ENCODE data around the gene ARAP3.
A peak's percentile ranks its signal among the peaks of the same experiment; 100 is the strongest.

The ARAP3 gene

GRCh38 chr5:141637123-141637766 is 44.8 kb downstream of the ARAP3 start:
- Histone ChIP-seq H3K9me3 (ENCODE audit: insufficient read depth, low read length) (no peaks in the 10 kb centered on the region), H4K20me1 (ENCODE audit: insufficient read depth, low read length) (peaks cover 21% of the 10 kb centered on the region), H3K4me3 (ENCODE audit: low read length) (peak overlapping the region; percentile 95), H3K4me2 (ENCODE audit: low read length) (peak overlapping the region; percentile 66), H3K27me3 (ENCODE audit: low read depth, low read length) (no peaks in the 10 kb centered on the region), H3K4me1 (ENCODE audit: low read length) (peaks cover 52% of the 10 kb centered on the region), H3K79me2 (ENCODE audit: low read length) (peaks cover 56% of the 10 kb centered on the region), H3K9ac (ENCODE audit: low read length) (peak overlapping the region; percentile 98), H2AFZ (ENCODE audit: low read depth, low read length) (0 out of 2 replicates have a peak overlapping the region, but pooled peaks have one; percentile 39), H3K36me3 (replicated peaks; ENCODE audit: low read depth, low read length) (peaks cover 15% of the 10 kb centered on the region), H3K27ac (ENCODE audit: low read length) (peak overlapping the region; percentile 69)
- no peak for TF ChIP-seq EZH2phosphoT487 (IDR thresholded peaks at IDR 0.05; ENCODE audit: low read depth)
- no peak for TF ChIP-seq CTCF (IDR thresholded peaks at IDR 0.05; ENCODE audit: low read depth, low read length)

- H3K79me2 ChIP-seq (ENCODE audit: low read length) = peaks cover 62% of the 10 kb centered on the region
Measured at GRCh38 chr5:141636413-141637122, 45.5 kb downstream of the ARAP3 start, which contains the start of the genes HDAC3 and RELL2. Gene HDAC3 (minus strand): TSS chr5:141636849. CDS start chr5:141636790, 59 bp downstream. Gene RELL2 (plus strand): TSS chr5:141636997. CDS start chr5:141638226, 1,229 bp downstream.

GRCh38 chr5:141636106-141636412 is 46.0 kb downstream of the ARAP3 start:
- H4K20me1 ChIP-seq (ENCODE audit: insufficient read depth, low read length) = peaks cover 23% of the 10 kb centered on the region
- peaks cover 22% of the 10 kb centered on the region for H3K36me3 ChIP-seq (replicated peaks; ENCODE audit: low read depth, low read length)
- peaks cover 67% of the 10 kb centered on the region for H3K79me2 ChIP-seq (ENCODE audit: low read length)
- peak overlapping the region; percentile 98 for H3K27ac ChIP-seq (ENCODE audit: low read length)
- TF ChIP-seq EZH2phosphoT487 (IDR thresholded peaks at IDR 0.05; ENCODE audit: low read depth) (no peak), CTCF (IDR thresholded peaks at IDR 0.05; ENCODE audit: low read depth, low read length) (no peak)
- peaks cover 50% of the 10 kb centered on the region for H3K4me1 ChIP-seq (ENCODE audit: low read length)
- no peaks in the 10 kb centered on the region for H3K27me3 ChIP-seq (ENCODE audit: low read depth, low read length)
- H3K9me3 ChIP-seq (ENCODE audit: insufficient read depth, low read length) = no peaks in the 10 kb centered on the region
- peak overlapping the region; percentile 94 for H3K9ac ChIP-seq (ENCODE audit: low read length)
- peak overlapping the region; percentile 95 for H3K4me2 ChIP-seq (ENCODE audit: low read length)
- H3K4me3 ChIP-seq (ENCODE audit: low read length) = peak overlapping the region; percentile 95
- H2AFZ ChIP-seq (ENCODE audit: low read depth, low read length) = no peak overlapping the region

More at GRCh38 chr5:141636413-141637122, 45.5 kb downstream of the ARAP3 start, which contains the start of the genes HDAC3 and RELL2:
- H3K27me3 ChIP-seq (ENCODE audit: low read depth, low read length) = no peaks in the 10 kb centered on the region
- peak within 1 kb of the TSS; percentile 98 for H3K27ac ChIP-seq (ENCODE audit: low read length)
- H3K9ac ChIP-seq (ENCODE audit: low read length) = peak within 1 kb of the TSS; percentile 98
- peaks cover 23% of the 10 kb centered on the region for H4K20me1 ChIP-seq (ENCODE audit: insufficient read depth, low read length)
- H3K4me2 ChIP-seq (ENCODE audit: low read length) = peak within 1 kb of the TSS; percentile 95
- peak within 1 kb of the TSS; percentile 39; the same call in 1 of the 2 replicates for H2AFZ ChIP-seq (ENCODE audit: low read depth, low read length)
- peaks cover 54% of the 10 kb centered on the region for H3K4me1 ChIP-seq (ENCODE audit: low read length)
- H3K4me3 ChIP-seq (ENCODE audit: low read length) = peak within 1 kb of the TSS; percentile 95
- H3K9me3 ChIP-seq (ENCODE audit: insufficient read depth, low read length) = no peaks in the 10 kb centered on the region
- H3K36me3 ChIP-seq (replicated peaks; ENCODE audit: low read depth, low read length) = peaks cover 17% of the 10 kb centered on the region
- no peak for TF ChIP-seq EZH2phosphoT487 (IDR thresholded peaks at IDR 0.05; ENCODE audit: low read depth)
- TF ChIP-seq CTCF (IDR thresholded peaks at IDR 0.05; ENCODE audit: low read depth, low read length) = no peak

GRCh38 chr5:141635646-141636045 is 46.4 kb downstream of the ARAP3 start:
- peaks cover 69% of the 10 kb centered on the region for H3K79me2 ChIP-seq (ENCODE audit: low read length)
- H3K9ac ChIP-seq (ENCODE audit: low read length) = peak overlapping the region; percentile 94
- peaks cover 23% of the 10 kb centered on the region for H4K20me1 ChIP-seq (ENCODE audit: insufficient read depth, low read length)
- peaks cover 50% of the 10 kb centered on the region for H3K4me1 ChIP-seq (ENCODE audit: low read length)
- no peak overlapping the region for H2AFZ ChIP-seq (ENCODE audit: low read depth, low read length)
- no peaks in the 10 kb centered on the region for H3K27me3 ChIP-seq (ENCODE audit: low read depth, low read length)
- peaks cover 23% of the 10 kb centered on the region for H3K36me3 ChIP-seq (replicated peaks; ENCODE audit: low read depth, low read length)
- H3K27ac ChIP-seq (ENCODE audit: low read length) = peak overlapping the region; percentile 98
- H3K4me3 ChIP-seq (ENCODE audit: low read length) = peak overlapping the region; percentile 95
- no peaks in the 10 kb centered on the region for H3K9me3 ChIP-seq (ENCODE audit: insufficient read depth, low read length)
- H3K4me2 ChIP-seq (ENCODE audit: low read length) = peak overlapping the region; percentile 95
- TF ChIP-seq CTCF (IDR thresholded peaks at IDR 0.05; ENCODE audit: low read depth, low read length) = no peak
- TF ChIP-seq EZH2phosphoT487 (IDR thresholded peaks at IDR 0.05; ENCODE audit: low read depth) = no peak
